ENCODE results near the gene TMEM237. TPM values are rescaled to one million over a fixed set of nuclear protein-coding genes. Genes with fewer than 3 reads are reported as not detected.

TMEM237 gene
- total and polyA plus RNA-seq, 7 donors: 7.0 to 19.5 (median 13.9) TPM

- H3K36me3 ChIP-seq (ENCODE audit: insufficient read depth in 1 of 2, low read depth in 1 of 2): no peaks in the 10 kb centered on the region
- ATAC-seq: no peak
- DNase-seq: no peak
- no peaks in the 10 kb centered on the region for H3K9me3 ChIP-seq
- no peaks in the 10 kb centered on the region for H3K27me3 ChIP-seq (ENCODE audit: insufficient read depth in 3 of 3, low read length in 2 of 3)
- WGBS, 3 donors: 82 to 97% (median 87%) methylated on average over 1 of the region's 1 CpG
- TF ChIP-seq CTCF (IDR thresholded peaks at IDR 0.05): no peak
- intact Hi-C loops (cut with DNase I): no loop called here
- H3K4me3 ChIP-seq: no peak overlapping the region
- H3K4me1 ChIP-seq: no peaks in the 10 kb centered on the region
- no peak overlapping the region for H3K27ac ChIP-seq
Measured at GRCh38 chr2:201669865-201670264, 26.6 kb upstream of the TMEM237 start.

- DNase-seq: no peak
- WGBS, 3 donors: 48 to 73% (median 59%) methylated on average over 3 of the region's 3 CpGs
- intact Hi-C loops (cut with DNase I): no loop called here
- no peak overlapping the region for H3K4me3 ChIP-seq
- H3K27ac ChIP-seq: no peak overlapping the region
- H3K27me3 ChIP-seq (ENCODE audit: insufficient read depth in 3 of 3, low read length in 2 of 3): no peaks in the 10 kb centered on the region
- no peak for ATAC-seq
- no peak for TF ChIP-seq CTCF (IDR thresholded peaks at IDR 0.05)
- no peaks in the 10 kb centered on the region for H3K36me3 ChIP-seq (ENCODE audit: insufficient read depth in 1 of 2, low read depth in 1 of 2)
- no peaks in the 10 kb centered on the region for H3K9me3 ChIP-seq
- H3K4me1 ChIP-seq: no peaks in the 10 kb centered on the region
Measured at GRCh38 chr2:201668402-201668910, 25.2 kb upstream of the TMEM237 start.

DNA sequence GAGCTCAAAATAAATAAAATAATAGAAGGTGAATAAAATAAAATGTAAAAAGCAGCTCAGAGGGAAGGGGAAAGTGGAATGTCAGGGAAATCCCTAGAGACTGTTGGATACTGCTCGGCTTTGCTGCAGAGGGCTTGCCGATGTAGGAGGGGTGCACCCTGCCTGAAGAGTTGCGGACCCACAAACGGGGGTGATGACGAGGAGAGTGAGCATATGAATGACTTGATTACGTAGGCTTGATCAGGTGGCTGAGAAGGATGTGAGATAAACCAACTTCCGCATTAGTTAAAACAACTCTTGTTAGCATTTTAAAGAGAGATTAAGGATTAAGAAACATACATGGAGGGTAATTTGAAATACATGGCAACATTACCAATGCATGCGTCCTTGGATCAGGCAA is 21.0 kb upstream of the TMEM237 start:
- no peak overlapping the region for H3K27ac ChIP-seq
- H3K4me1 ChIP-seq: no peaks in the 10 kb centered on the region
- TF ChIP-seq CTCF (IDR thresholded peaks at IDR 0.05): no peak
- intact Hi-C loops (cut with DNase I): no loop called here
- no peak overlapping the region for H3K4me3 ChIP-seq
- no peaks in the 10 kb centered on the region for H3K9me3 ChIP-seq
- WGBS, 3 donors: 72 to 80% (median 75%) methylated on average over 8 of the region's 8 CpGs
- ATAC-seq: no peak
- DNase-seq: no peak
- no peaks in the 10 kb centered on the region for H3K36me3 ChIP-seq (ENCODE audit: insufficient read depth in 1 of 2, low read depth in 1 of 2)
- H3K27me3 ChIP-seq (ENCODE audit: insufficient read depth in 3 of 3, low read length in 2 of 3): no peaks in the 10 kb centered on the region

GRCh38 chr2:201661366-201661765 is 18.1 kb upstream of the TMEM237 start:
- TF ChIP-seq CTCF (IDR thresholded peaks at IDR 0.05): no peak
- no peaks in the 10 kb centered on the region for H3K9me3 ChIP-seq
- no peak overlapping the region for H3K4me3 ChIP-seq
- no peaks in the 10 kb centered on the region for H3K36me3 ChIP-seq (ENCODE audit: insufficient read depth in 1 of 2, low read depth in 1 of 2)
- H3K27me3 ChIP-seq (ENCODE audit: insufficient read depth in 3 of 3, low read length in 2 of 3): no peaks in the 10 kb centered on the region
- 45 to 52% (median 49%) methylated on average over 5 of the region's 5 CpGs for WGBS, 3 donors
- no peak overlapping the region for H3K27ac ChIP-seq
- no peaks in the 10 kb centered on the region for H3K4me1 ChIP-seq
- no peak for ATAC-seq
- intact Hi-C loops (cut with DNase I): no loop called here
- DNase-seq: no peak

- Histone ChIP-seq H3K4me1 (no peaks in the 10 kb centered on the region), H3K36me3 (ENCODE audit: insufficient read depth in 1 of 2, low read depth in 1 of 2) (no peaks in the 10 kb centered on the region), H3K27ac (no peak overlapping the region), H3K27me3 (ENCODE audit: insufficient read depth in 3 of 3, low read length in 2 of 3) (no peaks in the 10 kb centered on the region), H3K4me3 (no peak overlapping the region), H3K9me3 (no peaks in the 10 kb centered on the region)
- ATAC-seq (no peak), DNase-seq (no peak)
- TF ChIP-seq CTCF (IDR thresholded peaks at IDR 0.05): no peak
- intact Hi-C loops (cut with DNase I): no loop called here
- WGBS, 3 donors: 68 to 72% (median 72%) methylated on average over 5 of the region's 5 CpGs
Measured at GRCh38 chr2:201660293-201660895, 17.1 kb upstream of the TMEM237 start.

Data from psoas muscle (tissue), 8 donors.